Measurements from ENCODE around the gene TIMM17B. TPM values are rescaled to one million over a fixed set of nuclear protein-coding genes. Genes with fewer than 3 reads are reported as not detected.

Gene TIMM17B
- total RNA-seq, 4 donors from 2014 or later: 14.3 to 27.3 (median 22.9) TPM

DNA sequence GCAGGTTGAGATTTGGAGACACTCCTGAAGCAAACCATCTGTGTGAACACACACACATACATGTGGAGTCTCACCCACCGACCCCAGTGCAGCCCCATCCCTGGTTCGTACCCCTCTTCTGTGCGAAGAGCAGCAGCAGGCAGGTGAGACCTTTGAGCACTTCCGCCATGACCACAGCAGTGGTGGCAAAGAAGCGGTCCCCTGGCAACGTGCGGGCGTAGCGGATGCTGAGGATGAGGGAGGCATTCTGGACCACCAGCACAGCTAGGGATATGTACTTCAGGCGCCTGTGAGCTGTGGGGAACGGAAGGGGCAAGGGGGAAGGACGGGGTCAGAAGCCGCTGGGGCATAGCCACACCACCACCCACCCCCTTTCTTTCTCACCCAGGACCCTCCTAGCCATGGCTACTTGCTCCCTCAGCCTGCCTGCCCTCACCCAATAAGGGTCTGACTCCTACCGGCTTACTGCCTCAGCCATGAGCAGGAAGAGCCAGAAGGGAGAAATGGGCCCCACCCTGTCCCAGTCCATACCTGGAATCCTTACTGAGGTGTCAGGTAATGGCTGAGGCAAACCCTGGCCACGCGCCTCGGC lies 12.2 kb upstream of the TIMM17B start:
- TF ChIP-seq, protein P1, sequence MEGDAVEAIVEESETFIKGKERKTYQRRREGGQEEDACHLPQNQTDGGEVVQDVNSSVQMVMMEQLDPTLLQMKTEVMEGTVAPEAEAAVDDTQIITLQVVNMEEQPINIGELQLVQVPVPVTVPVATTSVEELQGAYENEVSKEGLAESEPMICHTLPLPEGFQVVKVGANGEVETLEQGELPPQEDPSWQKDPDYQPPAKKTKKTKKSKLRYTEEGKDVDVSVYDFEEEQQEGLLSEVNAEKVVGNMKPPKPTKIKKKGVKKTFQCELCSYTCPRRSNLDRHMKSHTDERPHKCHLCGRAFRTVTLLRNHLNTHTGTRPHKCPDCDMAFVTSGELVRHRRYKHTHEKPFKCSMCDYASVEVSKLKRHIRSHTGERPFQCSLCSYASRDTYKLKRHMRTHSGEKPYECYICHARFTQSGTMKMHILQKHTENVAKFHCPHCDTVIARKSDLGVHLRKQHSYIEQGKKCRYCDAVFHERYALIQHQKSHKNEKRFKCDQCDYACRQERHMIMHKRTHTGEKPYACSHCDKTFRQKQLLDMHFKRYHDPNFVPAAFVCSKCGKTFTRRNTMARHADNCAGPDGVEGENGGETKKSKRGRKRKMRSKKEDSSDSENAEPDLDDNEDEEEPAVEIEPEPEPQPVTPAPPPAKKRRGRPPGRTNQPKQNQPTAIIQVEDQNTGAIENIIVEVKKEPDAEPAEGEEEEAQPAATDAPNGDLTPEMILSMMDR (IDR thresholded peaks at IDR 0.05; ENCODE audit: low read depth): no peak

DNA sequence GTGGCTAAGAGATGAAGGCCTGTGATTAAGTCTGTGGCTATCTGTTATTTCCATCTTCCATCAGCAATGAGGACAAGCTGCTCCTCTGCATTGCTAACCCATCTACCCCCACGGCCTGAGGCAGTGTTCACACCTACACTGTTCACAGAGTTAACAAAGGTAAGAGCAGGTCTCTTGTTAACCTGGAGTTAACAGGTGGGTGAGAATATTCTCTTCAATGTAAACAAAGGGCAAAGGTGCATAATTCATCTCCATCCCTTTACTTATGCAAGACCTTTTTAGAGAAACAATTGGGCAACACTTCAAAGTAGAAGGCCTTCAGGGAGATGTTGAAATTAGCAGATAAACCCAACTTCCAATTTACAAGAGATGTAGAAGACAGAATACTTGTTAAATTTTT lies 11.0 kb upstream of the TIMM17B start:
- TF ChIP-seq, protein P1 (IDR thresholded peaks at IDR 0.05; ENCODE audit: low read depth): no peak

DNA sequence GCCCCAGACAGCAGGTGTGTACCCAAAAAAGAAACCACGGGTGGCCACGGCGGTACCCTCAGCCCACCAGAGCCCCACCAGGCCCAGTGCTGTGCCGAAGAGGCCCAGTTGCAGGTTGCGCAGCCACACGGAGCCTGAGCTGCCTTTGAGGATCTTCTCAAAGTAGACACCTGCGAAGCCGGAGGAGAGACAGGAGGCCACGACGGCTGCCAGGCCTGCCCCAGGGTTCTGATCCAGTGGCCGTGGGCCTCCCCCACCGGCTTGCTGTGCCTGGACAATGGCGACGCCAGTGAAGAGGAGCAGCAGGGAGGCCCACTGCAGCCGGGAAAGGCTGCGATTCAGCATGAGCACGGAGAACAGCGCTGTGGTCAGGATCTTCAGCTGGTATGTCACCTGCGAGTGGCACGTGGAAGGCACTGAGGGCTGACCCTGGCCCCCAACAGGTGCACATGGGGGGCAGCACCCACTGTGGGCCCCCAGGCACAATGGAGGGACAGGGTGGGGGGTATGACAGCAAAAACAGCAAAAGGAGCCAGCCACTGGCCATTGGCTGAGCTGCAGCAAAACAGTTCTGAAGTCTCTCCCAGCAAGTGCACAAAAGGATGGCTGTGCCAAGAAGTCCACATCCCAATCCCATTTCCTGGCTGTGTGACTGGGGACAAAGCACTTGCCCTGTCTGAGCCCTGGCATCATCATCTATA lies 7.7 kb upstream of the TIMM17B start:
- TF ChIP-seq, protein P1 (IDR thresholded peaks at IDR 0.05; ENCODE audit: low read depth): no peak

DNA sequence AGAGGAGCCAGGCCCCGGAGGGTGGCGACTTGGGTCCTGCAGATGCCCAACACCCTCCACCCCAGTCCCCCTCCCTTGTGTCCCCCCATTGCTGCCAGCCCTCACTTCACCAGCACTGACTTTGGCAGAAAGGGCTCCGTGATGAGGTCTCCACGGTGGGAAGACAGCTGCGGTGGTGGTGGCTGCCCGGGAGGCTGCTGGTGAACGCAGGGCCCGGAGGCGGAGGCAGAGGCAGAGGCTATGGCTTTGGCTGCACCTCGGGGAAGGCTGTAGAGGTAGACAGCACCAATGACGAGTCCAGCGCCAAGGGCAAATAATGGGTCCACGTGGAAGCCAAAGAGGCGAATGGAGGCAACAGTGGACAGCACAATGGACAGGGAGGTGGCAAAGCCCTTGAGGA lies 7.1 kb upstream of the TIMM17B start:
- TF ChIP-seq, protein P1 (IDR thresholded peaks at IDR 0.05; ENCODE audit: low read depth): no peak

DNA sequence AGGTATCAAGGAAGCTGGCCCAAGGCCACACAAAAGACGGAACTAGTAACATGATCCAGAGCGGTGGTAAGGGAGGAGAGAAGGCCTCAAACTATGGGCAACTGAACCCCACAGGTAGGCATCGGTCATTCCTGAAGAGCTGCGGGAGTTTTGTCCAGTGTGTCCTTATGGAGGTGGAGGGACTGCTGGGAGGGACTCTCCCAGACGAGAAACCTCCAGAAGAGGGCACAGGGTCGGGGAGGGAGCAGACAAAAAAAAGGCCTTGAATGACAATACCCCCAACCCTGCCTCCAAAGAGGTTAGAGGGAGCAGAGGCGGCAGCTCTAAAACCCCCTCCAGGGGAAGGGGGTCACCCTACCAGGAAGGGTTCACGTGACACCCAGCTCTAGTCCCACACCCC lies 6.6 kb upstream of the TIMM17B start:
- TF ChIP-seq, protein P1 (IDR thresholded peaks at IDR 0.05; ENCODE audit: low read depth): no peak

DNA sequence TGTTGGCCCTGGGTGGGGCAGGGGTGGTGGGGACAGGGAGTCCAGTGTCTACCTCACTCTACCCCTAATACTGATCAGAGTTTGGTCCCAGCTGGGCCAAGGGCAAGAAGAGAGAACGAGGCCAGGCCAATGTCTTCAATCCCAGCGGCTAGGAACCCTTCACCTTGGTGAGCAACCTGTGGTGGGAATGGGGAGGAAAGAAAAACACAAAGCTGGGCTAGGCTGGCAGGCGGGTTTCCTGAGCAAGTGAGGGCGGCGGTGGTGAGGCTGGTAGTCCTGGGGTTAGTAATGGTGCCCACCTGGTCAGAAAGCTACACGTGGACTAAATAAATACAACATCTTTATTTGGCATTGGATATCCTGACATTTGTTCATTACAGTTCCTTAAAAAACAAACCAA lies 5.7 kb upstream of the TIMM17B start:
- TF ChIP-seq, protein P1 (IDR thresholded peaks at IDR 0.05; ENCODE audit: low read depth): no peak

DNA sequence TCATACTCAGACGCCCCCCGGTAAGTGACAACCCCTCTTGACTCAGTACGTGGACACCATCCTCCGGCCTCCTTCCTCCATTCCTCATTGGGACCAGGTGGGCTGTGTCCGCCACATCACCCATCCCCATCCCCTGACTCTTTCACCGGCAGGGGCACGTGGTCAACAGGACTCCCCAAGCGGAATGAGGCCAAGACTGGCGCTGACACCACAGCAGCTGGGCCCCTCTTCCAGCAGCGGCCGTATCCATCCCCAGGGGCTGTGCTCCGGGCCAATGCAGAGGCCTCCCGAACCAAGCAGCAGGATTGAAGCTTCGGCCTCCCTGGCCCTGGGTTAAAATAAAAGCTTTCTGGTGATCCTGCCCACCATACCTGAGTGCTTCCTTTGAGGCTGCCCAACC lies 5.2 kb upstream of the TIMM17B start:
- TF ChIP-seq, protein P1 (IDR thresholded peaks at IDR 0.05; ENCODE audit: low read depth): no peak

Measured in subcutaneous adipose tissue (tissue), 4 donors.